Lung (tissue), 12 donors: ENCODE data around the gene SULF2. TPM values are rescaled to one million over a fixed set of nuclear protein-coding genes. Genes with fewer than 3 reads are reported as not detected.

Experiments used
- ATAC-seq: fragments of 200-7000 bp; cut with Tn5 transposase; one replicate; pipeline ENCODE4 v1.9.1; 2020; ENCODE audit warnings: moderate number of reproducible peaks; ENCODE audit not compliant: insufficient read depth, low FRiP score
- DNase-seq, 3 donors: peaks; one replicate each; pipeline ENCODE4 v3.0.0-alpha.2; 2013 to 2017
- H3K27ac ChIP-seq, 2 donors: one replicate each; pipeline ENCODE4 v1.5.1; 2013; ENCODE audit warnings: mild to moderate bottlenecking in 2 of 2, moderate library complexity in 2 of 2, control low read depth in 1 of 2, inconsistent platforms in 1 of 2, low read depth in 1 of 2, low read length in 1 of 2
- H3K27me3 ChIP-seq, 3 donors: one replicate each; pipeline ENCODE4 v1.5.1; 2013; ENCODE audit warnings: low read length in 2 of 3; ENCODE audit not compliant: control insufficient read depth in 3 of 3, insufficient read depth in 3 of 3
- H3K36me3 ChIP-seq, 4 donors: one replicate each; pipeline ENCODE4 v1.5.1; 2013; ENCODE audit warnings: low read length in 4 of 4, mild to moderate bottlenecking in 1 of 4, moderate library complexity in 1 of 4; ENCODE audit not compliant: control insufficient read depth in 4 of 4, insufficient read depth in 4 of 4
- H3K4me1 ChIP-seq, 5 donors: one replicate each; pipeline ENCODE4 v1.5.1; 2013; ENCODE audit warnings: low read length in 5 of 5, mild to moderate bottlenecking in 2 of 5, moderate library complexity in 1 of 5; ENCODE audit not compliant: control insufficient read depth in 5 of 5, insufficient read depth in 5 of 5
- H3K4me3 ChIP-seq: one replicate; pipeline ENCODE4 v1.5.1; 2013; ENCODE audit warnings: mild to moderate bottlenecking, control low read depth, moderate library complexity
- H3K9ac ChIP-seq, 2 donors: one replicate each; pipeline ENCODE4 v1.5.1; 2013; ENCODE audit warnings: low read length in 2 of 2, control low read depth in 1 of 2; ENCODE audit not compliant: insufficient read depth in 1 of 2
- H3K9me3 ChIP-seq, 4 donors: one replicate each; pipeline ENCODE4 v1.5.1; 2013; ENCODE audit warnings: low read length in 3 of 4, mild to moderate bottlenecking in 1 of 4, moderate library complexity in 1 of 4; ENCODE audit not compliant: control insufficient read depth in 4 of 4, insufficient read depth in 3 of 4
- CTCF ChIP-seq: IDR thresholded peaks from 2 replicates; pipeline ENCODE4 v1.5.1; 2012; ENCODE audit warnings: mild to moderate bottlenecking; ENCODE audit errors: control extremely low read depth, extremely low read depth
- WGBS, 2 donors: extraction: QIAGEN DNeasy Blood & Tissue Kit; methylation state at CpG; one replicate each; pipeline ENCODE4 v1.1.7; 2013; 5-methylcytosine and 5-hydroxymethylcytosine counted together
- polyA plus RNA-seq, 2 donors: library from polyadenylated mRNA; stranded (reverse); fragments of 200-250 nt; gene quantifications; one replicate each; pipeline ENCODE4 v1.2.1, GENCODE V29; 2013
- total RNA-seq, 2 donors: library from RNA; depleted of rRNA in 1 of 2; stranded (reverse); fragments of >200 nt in 1 of 2; gene quantifications; one replicate each; pipeline ENCODE4 v1.2.1, GENCODE V29; 2014 to 2021
- donor health status: control.
- donor health status: control.
- donor health status: Bipolar disorder and iron deficiency.
- donor health status: healthy.
- donor health status: DM: yes; HTN: yes; CAD: no.

Gene SULF2
- total and polyA plus RNA-seq, 4 donors, result 17.7 to 42.4 (median 23.6) TPM

GRCh38 chr20:47677635-47678453 lies 107.4 kb downstream of the SULF2 start:
- TF ChIP-seq CTCF, result peak; percentile 47
- H3K9ac ChIP-seq, result no peak overlapping the region
- no peaks in the 10 kb centered on the region for H3K27me3 ChIP-seq
- H3K4me1 ChIP-seq, result peaks cover 0 to 14% (median 11%) of the 10 kb centered on the region in 5 donors
- WGBS, 2 donors, result 37 to 50% methylated on average over 15 of the region's 15 CpGs
- H3K27ac ChIP-seq, result no peak overlapping the region
- H3K4me3 ChIP-seq, result no peak overlapping the region
- ATAC-seq (no peak), DNase-seq (peak; percentile 29 to 55 (median 47))
- no peaks in the 10 kb centered on the region for H3K9me3 ChIP-seq
- H3K36me3 ChIP-seq, result no peaks in the 10 kb centered on the region

DNA sequence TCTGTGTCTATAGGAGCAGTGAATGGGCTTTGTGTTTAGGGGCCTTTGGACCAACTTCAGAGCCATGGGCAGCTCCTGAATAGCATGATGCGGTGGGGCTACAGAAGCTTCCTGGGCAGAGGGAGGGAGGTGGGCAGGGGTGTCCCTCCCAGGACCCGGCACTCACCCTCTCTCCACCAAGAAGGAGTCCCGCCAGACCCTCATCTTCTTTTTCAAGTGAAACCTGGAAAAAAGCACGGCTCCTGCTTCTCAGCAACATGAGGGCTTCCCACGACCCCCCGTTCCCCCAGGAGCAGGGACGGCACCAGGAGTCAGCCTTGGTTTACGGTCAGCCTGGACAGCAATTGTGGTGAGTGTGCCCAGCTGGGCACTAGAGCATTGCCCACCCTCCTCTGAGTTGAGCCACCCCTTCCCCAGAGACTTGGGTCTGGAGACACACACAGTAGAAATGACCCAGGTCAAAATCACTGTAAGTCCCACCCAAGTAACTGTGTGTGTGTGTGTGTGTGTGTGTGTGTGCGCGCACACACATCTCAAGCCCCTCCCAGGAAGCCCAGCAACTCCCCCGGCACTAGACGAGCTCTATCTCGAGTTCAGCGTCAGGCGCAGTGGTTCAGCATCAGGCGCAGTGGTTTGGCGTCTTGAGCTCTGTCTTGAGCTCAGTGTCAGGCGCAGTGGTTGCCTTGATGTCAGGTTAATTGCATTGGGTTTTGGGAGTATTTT lies 108.2 kb downstream of the SULF2 start:
- Histone ChIP-seq H3K36me3 (no peaks in the 10 kb centered on the region), H3K27ac (no peak overlapping the region), H3K27me3 (no peaks in the 10 kb centered on the region), H3K4me3 (no peak overlapping the region), H3K9ac (no peak overlapping the region), H3K4me1 (peaks cover 0 to 9% (median 6%) of the 10 kb centered on the region in 5 donors), H3K9me3 (no peaks in the 10 kb centered on the region)
- 77 to 79% methylated on average over 18 of the region's 18 CpGs for WGBS, 2 donors
- TF ChIP-seq CTCF, result no peak
- ATAC-seq, result no peak
- DNase-seq, result no peak

GRCh38 chr20:47676219-47676721 lies 109.0 kb downstream of the SULF2 start:
- Histone ChIP-seq H3K4me1 (peaks cover 0 to 7% (median 0%) of the 10 kb centered on the region in 5 donors), H3K4me3 (no peak overlapping the region), H3K9ac (no peak overlapping the region), H3K27ac (no peak overlapping the region), H3K27me3 (no peaks in the 10 kb centered on the region), H3K36me3 (no peaks in the 10 kb centered on the region), H3K9me3 (no peaks in the 10 kb centered on the region)
- DNase-seq, result no peak
- TF ChIP-seq CTCF, result no peak
- 82 to 90% methylated on average over 19 to 20 of the region's 20 CpGs for WGBS, 2 donors
- ATAC-seq, result no peak
